HG03442 (cell line): ENCODE measurements around the gene USP47.

Experiments
- ATAC-seq: cut with Tn5 transposase; IDR thresholded peaks from one replicate; pipeline ENCODE4 v1.9.1; 2021; ENCODE audit warnings: mild to moderate bottlenecking, moderate library complexity; ENCODE audit not compliant: unreplicated experiment

Gene USP47

DNA sequence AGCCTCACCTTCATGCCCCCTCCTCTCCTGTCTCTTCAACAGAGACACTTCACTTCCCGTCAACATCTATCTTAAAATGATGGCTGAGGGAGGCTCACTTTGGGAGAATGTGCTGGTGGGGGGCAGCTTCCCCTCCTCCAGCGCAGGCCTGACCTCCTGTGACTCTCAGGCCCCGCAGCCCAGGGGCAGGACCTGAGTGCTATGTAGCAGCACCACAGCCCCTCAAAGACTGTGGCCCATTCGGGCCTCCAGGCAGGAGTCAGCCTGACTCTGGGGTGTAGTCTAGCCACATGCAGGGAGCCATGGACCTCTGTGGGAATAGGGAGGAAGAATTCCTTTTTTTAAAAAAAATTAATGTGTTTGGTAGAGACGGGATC is 123.0 kb downstream of the USP47 start:
- no peak for ATAC-seq

DNA sequence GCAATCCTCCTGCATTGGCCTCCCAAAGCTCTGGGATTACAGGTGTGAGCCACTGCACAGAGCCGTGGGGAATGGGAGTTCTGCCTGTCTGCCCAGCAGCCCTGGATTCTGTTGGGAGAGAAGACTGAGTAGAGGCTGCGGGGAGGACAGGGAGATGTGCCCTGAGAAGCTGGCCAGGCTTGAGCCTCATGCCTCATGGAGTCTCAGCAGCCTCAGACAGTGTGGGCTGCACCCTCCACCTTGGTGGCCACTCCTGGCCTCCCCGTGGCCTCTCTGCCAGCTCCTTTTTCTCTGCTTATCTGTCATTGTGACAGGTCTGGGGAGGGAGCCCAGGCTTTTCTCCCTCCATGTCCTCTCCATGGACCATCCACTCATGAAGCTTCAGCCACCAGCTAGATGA is 123.4 kb downstream of the USP47 start:
- no peak for ATAC-seq

DNA sequence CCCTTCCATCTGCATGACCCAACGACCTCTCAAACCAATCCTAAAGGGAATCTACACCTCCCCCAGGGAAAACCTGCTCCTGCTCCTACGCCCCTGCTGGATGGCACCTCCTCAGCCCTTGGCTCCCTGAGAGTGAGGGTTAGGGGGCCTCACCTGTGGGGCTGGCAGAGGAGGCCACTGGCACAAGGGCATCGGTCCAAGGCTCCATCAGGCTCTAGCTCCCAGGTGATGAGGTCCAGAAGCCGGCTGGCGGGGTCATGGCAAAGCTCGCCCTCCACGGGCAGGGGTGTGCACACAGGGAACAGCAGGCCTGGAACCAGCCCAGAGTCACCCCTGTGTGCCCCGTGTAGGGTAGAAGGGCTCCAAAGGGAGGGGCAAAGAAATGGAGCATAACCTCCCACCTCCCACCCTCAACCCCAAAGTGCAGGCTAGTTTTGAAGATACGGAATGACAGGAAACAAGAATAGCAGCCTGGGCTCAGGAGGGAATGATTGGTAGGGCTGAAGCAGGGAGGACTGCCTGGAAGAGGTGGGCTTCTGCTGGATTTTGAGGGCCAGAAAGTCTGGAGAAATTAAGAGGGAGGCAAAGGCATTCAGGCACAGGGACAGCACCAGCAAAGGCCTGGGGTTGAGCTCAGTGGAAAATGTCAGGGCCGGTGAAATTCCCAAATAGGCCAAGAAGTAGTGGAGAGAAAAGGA is 124.0 kb downstream of the USP47 start:
- ATAC-seq = no peak

DNA sequence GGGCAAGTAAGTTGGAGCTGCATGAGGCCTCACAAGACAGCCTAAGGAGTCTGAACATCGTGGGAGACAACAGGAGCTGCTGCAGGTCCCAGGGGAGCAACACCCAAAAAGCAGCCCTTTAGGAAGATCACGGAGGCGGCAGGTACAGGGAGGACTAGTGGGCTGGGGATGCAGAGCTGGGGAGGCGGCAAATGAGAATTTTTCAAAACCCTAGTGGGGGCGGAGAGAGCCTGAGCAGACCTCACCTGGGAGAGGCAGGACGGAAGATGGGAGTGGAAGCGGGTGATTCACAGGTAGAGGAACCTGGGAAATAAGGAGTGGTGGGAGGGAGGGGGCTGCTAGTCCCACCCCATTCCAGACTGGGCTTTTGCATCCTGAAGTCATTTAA is 124.6 kb downstream of the USP47 start:
- ATAC-seq = no peak

DNA sequence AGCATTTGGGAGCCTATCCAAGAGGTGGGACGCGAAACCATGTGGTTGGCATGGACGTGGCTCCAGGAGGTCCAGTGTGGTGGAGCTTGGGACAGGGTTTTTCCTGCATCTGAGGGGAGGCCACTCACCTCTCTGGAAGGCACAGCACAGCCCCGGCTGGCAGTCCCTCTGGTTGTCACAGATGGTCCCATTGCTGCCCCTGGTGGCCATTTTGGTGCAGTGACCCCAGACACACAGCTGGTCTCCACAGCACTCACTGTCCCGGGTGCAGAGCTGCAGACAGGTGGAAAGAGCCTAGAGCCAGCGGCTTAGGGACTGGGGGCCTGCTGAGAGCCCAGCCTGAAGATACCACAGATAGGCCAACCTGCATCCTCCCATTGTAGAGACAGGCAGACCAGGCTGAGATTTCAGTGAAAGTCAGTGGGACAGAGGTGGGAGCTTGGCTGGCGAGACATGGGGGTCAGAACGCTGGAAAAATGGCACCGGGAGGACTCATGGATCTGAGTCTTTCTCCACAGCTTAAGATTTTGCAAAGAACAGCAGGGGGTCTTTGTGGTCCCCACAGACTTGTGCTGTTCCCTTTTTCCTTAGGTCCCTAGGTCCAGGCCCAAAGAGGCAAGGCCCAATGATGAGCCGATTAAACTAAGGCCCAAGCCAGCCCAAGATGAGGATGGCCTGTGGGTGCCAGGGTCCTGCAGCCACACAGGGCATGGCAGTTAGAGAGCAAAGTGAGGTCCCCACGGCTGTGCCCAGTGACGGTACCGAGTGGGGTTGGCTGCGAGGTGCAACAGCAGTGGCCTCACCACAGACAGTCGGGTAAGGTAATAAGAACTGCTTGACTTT is 125.3 kb downstream of the USP47 start:
- ATAC-seq = peak; percentile 94

DNA sequence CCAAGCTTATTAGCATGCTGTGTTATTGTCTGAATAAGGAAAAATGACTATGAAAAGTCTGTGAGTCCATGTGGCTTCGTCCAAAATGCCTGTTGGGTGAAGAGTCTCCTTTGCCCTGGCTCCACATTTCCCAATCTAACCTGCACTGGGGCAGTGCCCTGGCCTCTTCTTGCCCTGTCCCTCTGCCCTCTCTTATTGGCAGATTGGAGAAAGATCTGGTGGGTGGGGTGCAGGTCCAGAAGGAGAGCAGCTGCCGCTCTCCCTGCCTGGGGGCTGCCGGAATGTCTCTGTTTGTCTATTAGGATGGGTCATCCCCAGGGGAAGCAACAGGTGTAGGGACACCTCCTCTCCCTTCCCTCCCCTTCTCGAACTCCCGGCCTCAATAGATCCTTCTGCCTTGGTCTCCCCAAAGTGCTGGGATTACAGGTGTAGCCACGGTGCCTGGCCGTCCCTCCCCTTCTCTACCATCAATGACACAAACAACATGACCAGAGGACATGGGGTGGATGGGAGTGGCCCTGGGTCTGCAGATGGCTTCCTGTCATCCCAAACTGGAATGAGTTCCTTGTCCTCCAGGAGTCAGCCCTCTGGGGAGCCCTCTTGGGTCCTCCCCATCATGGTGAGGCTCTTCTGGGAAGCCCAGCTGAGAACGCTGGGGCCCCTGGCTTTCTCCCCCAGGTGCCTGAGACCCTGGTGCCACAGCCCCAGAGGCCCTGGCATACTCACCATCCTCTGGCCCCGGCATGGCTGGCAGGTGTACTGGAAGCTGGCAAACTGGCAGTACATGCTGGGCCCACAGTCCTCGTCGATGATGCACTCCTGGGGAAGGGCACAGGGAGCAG is 126.1 kb downstream of the USP47 start:
- ATAC-seq = no peak

DNA sequence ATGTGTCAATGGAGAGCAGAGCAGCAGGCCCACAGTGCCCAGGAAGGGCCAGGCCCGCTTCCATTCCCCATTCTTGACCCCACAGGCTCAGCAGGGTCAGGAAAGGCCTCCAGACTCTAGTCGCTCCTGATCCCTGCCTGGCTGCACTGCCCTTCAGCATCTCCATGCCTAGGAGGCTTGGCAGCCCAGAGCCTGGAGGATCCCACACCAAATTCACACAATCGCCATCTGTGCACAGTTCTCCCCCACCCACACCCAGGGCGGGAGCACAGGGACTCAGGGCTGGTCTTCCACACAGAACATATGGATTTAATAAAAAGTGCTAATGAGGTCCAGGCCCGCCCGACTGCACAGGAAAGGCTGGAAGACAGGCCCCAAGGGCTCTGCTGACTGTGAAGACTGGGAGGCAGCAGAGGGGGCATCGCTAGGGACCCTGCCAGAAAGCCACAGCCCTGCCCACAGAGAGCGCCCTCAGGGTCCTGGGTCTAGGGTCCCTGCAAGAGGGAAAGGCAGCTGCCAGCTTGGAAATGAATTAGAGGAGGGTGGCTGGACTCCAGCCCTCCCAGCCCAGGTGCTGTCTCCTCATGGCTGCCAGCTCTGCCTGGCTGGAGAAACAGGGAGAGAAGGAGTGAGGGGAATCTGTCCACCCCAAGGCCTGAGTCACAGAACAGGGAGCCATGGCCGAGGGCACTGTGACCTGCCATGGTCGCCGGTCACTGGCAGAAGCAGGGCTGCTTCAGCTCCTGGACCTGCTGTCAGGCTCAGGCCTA is 126.9 kb downstream of the USP47 start:
- no peak for ATAC-seq

DNA sequence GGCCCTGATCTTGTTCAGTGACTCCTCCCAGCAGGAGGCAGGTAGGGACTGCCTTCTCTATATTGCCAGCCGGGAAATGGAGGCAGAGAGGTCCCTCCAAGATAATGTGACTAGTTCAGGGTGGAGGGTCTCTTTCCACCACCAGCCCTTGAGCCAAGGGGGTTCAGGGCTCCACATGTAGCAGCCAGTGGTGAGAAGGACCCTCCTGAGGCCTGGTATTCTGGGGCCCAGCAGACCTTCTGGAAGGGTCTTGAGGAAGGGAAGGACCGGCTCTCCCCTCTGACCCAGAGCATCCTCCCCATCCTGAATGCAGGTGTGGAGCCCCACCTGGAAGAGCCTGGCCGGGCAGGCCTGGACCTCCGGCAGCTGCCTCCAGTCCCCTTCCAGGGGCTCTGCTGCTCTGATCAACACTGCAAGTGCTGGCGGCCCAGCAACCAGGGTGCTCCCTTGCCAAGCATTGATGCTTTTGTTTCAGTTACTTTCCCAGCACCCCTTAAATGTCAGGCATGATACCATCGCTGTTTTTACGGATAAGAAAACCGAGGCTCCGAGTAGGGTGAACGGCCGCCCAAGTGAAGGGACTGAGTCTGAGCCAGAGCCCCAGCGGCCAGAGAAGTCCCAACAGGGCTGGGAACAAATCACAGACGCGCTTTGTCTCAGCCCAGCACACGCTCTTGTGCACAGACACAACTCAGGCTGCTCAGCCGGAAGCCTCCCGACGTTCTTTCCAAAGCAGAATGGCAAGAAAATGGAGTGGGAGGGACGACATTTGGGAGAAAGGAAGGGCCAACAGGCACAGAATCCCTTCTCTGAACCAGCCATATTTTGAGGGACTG is 127.8 kb downstream of the USP47 start:
- ATAC-seq = no peak

DNA sequence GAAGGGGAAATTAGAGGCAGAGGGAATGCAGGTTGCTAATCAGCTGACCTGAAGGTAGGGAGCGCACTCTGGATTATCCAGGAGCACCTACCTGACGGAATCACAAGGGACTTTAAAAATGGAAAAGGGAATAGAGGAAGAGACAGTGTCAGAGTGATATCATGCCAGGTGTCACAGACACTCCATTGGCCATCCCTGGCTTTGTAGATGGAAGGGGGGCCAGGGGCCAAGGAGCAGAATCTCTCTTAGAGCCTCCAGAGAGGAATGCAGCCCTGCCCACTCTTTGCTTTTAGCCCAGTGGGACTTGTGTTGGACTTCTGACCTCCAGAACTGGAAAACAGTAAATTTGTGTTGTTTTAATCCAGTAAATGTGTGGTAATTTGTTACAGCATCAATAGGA is 128.8 kb downstream of the USP47 start:
- ATAC-seq = no peak

DNA sequence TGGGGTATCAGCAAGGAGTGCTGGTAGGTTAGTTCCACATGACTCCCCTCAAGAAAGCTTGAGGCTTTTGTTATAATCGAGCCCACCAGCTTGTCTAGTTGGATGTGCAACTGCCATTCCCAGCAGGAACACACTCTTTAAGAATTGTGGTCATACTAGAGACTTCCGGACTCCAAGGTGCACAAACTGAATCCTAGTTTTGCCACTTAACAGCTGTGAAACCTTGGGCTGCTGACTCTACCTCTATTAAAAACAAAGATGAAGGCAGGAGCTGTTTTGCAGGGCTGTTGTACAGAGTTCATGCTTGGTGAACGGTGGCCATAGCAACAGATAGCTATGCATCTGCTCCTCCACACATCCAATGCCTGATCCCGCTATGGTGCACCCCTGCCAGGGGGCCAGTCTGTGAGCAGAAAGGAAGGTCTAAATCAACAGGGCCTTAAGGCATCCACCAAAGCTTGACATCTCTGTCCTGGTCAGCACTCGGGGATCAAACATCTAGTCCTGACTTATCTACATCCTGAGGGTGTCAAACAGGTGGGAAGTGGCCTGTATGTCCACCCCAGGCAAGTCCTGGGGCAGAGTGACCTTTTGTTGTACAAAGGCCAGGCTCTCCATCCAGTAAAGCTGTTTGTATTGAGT is 130.3 kb downstream of the USP47 start:
- ATAC-seq = no peak

DNA sequence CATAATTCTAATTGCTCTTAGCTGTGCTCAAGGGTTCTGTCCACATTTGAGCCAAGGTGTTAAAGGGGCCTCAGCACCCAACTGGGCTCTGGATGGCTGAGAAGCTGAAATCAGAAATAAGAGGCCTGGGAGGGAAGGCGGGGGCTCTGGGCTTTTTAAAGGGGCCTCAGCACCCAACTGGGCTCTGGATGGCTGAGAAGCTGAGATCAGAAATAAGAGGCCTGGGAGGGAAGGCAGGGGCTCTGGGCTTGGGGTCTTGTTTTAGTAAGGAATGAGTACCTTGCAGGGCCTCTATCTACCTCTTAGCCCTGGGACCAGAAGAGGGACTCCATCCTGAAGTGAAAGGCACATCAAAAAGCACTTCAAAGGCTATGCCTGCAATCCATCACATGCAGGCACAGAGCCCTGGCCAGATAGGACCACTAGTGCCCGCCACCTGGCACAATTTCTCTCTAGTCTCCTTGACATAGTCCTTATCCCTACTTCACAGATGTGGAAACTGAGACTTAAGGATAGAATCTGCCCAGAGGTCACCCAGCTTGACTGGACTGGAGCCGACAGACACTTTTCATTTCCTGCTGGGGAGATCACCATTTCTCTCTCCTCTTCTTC is 131.1 kb downstream of the USP47 start:
- ATAC-seq = no peak

DNA sequence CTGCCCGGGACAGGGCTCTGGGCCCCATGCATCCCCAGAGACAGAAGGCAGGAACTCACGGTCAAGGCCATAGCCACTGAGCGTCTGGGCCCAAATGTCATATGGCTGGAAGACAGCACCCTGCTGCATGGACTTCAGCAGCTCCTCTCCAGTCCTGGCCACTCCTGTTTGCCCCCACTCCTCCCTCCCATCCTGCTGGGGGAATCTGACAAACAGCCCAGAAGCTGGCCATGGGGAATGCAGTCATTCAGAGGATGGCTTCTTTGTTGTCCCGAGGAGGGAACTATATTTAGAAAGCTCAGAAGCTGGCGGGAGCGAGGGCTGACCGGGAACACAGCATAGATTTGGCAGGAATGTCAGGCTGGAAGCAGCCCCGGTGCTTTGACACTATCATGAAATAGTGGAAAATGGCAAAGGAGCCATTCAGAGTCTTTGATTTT is 131.6 kb downstream of the USP47 start:
- ATAC-seq = no peak

DNA sequence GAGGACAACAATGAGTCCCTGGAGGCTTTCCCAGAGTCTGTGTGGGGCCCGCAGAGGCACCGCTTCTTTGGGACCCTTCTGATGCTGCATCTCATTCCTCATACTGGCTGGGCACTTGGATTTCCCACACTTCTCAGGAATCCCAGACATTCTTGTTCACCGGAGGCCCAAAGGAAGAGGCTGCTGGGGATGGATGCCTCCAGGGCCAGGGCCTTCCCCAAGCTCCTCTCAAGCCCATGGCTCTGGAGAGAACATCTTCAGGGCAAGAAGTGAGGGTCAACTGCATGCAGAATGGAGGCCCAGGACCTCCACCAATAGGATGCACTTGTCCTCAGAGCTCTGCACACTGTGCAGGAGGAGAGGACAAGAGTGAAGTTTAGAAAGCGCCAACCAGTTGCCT is 132.1 kb downstream of the USP47 start:
- no peak for ATAC-seq

DNA sequence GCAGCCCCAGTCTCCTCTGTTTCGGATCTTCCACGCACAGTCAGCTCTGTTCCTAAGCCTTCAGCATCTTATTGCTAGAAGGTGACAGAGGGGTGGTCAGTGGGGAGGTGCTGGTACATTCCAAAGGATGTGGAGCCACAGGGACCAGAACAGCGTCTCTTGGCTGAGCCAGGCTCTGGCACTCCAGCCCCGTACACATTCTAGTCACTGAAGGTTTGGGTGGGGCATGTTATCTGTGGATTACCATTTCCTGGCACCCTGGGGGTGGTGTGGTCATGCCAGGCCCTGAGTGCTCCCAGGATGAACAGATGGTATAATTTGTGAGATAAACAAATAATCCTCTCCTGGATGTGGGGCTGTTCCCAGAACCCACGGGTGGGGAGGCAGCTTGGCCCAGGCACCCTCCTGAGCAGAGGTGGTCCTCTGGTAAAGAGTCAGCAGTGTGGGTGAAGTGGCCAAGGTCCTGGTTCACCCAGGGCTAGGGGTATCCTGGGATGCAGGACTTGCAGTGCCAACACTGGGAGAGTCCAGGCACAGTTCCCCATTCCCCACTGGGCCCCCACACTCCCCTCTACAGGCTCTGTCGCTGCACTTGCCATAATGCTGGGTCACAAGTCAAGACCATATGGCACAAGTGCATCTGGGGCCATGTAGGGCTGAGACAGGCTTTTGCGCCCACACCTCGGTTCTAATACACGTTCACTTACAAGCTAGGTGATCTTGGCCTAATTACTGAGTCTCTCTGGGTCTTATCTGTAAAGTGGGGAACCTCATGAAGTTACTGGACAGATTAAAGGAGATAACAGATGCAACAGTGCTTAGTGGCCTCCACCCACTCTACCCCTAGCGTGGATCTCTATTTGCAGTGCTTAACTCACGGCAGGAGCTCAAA is 133.7 kb downstream of the USP47 start:
- ATAC-seq = no peak

DNA sequence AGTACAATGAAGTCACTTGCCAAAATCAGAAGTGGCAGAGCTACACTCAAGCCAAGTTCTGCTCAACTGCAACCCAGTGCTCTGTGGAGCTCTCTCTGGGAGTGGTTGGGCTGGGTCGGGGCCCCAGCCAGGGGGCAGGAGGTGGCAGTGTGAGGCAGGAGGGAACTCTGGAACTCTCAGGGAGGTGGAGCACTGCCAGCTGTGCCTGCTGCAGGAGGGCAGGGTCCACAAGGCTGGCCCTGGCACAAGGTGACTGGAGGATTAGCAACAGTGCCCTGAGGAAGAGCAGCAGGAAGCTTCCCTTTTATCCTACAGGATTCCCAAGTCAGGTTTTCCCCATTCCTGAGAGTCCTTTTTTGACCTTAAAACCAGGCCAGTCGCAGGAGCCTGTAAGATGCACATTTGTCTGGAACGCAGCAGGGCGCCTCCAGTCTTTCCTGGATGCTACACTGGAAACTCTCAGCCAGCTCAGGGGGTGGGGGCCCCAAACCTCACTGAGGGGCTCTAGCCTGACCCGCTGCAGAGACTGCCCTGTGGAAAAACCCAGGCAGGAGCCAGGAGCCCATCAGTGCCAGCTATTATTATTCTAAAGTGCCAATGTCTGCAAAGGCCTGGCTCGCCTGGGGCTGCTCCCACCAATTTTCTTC is 134.8 kb downstream of the USP47 start:
- no peak for ATAC-seq

DNA sequence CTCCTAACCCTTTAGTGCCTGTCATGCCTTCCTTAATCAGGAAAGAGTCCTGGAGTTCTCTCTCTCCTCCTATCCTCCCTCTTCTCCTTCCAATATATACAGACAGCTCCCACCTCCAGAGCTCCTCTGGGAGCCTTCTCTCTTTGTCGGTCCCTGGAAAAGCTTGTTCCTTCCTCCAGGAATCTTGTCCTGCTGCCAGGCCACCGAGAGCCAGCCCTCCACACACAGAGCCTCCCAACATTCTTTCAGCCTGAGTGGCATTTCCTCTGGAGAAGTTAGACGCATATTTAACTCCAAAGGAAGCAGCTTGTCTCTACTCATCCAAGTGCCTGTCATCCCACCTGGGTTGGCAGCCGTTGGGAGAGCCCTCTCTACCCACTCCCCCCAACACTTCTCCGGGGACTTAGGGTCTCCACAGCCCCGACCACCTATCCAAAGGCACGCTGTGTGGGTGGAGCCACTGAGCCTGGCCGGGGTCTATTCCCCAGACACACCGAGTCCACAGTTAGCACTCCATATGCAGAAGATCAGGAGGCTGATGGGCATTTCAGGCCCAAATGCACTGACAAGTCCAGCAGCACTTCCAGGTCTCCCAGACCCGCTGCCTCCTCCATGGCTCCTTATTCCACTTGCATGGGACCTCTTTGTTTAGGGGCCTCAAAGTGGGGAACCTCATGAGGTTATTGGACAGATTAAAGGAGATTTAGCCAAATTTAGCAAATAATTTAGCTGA is 135.6 kb downstream of the USP47 start:
- ATAC-seq = no peak

DNA sequence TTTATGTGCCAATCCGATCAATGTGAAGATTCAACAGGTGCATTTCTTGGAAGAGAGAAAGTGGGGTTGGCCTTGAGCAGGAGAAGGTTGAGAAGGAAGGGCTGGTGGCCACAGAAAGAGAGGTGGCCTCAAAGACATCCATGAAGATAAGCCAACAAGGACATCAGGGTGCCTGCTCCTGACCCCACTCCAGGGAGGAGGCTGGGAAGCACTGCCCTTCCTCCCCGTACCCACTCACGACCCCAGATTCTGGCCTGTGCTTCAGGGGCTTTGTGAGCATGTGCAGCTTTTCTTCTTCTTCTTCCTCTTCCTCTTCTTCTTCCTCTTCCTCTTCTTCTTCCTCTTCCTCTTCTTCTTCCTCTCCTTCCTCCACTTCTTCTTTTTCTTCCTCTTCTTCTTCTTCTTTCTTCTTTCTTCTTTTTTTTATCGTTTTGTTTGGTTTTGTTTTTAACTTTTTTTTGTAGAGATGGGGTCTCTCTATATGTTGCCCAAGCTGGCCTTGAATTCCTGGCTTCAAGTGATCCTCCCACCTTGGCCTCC is 136.4 kb downstream of the USP47 start:
- no peak for ATAC-seq
